ENCODE data around the gene CDK5RAP3. TPM values are rescaled to one million over a fixed set of nuclear protein-coding genes. Genes with fewer than 3 reads are reported as not detected.

Gene CDK5RAP3
- total RNA-seq, 4 donors from 2014 or later: 43.8 to 98.8 (median 63.8) TPM

- WGBS, 2 donors (ENCODE audit: low coverage in 1 of 2): 65 to 89% methylated on average over 3 to 4 of the region's 4 CpGs
- Histone ChIP-seq H3K36me3 (no peaks in the 10 kb centered on the region), H3K27me3 (peaks cover 25% of the 10 kb centered on the region), H3K4me3 (no peak overlapping the region), H3K4me1 (peaks cover 0 to 11% (median 4%) of the 10 kb centered on the region in 3 donors), H3K27ac (no peak overlapping the region), H3K9me3 (no peaks in the 10 kb centered on the region)
- TF ChIP-seq CTCF (IDR thresholded peaks at IDR 0.05) (no peak), POLR2AphosphoS5 (IDR thresholded peaks at IDR 0.05) (no peak), EP300 (IDR thresholded peaks at IDR 0.05) (no peak), POLR2A (IDR thresholded peaks at IDR 0.05) (no peak)
- ATAC-seq: no peak
Measured at GRCh38 chr17:47992216-47992615, 21.3 kb downstream of the CDK5RAP3 start.

GRCh38 chr17:47993031-47993564 lies 22.2 kb downstream of the CDK5RAP3 start:
- Histone ChIP-seq H3K27ac (no peak overlapping the region), H3K4me3 (no peak overlapping the region), H3K36me3 (no peaks in the 10 kb centered on the region), H3K4me1 (peaks cover 0 to 2% (median 0%) of the 10 kb centered on the region in 3 donors), H3K27me3 (peaks cover 34% of the 10 kb centered on the region), H3K9me3 (no peaks in the 10 kb centered on the region)
- no peak for ATAC-seq
- 74 to 85% methylated on average over 7 to 9 of the region's 9 CpGs for WGBS, 2 donors (ENCODE audit: low coverage in 1 of 2)
- TF ChIP-seq CTCF (IDR thresholded peaks at IDR 0.05) (no peak), POLR2AphosphoS5 (IDR thresholded peaks at IDR 0.05) (no peak), EP300 (IDR thresholded peaks at IDR 0.05) (no peak), POLR2A (IDR thresholded peaks at IDR 0.05) (no peak)

GRCh38 chr17:47993964-47994363 lies 23.1 kb downstream of the CDK5RAP3 start:
- Histone ChIP-seq H3K4me3 (no peak overlapping the region), H3K36me3 (no peaks in the 10 kb centered on the region), H3K27ac (no peak overlapping the region), H3K4me1 (no peaks in the 10 kb centered on the region), H3K27me3 (peaks cover 39% of the 10 kb centered on the region), H3K9me3 (no peaks in the 10 kb centered on the region)
- TF ChIP-seq POLR2A (IDR thresholded peaks at IDR 0.05): no peak
- no peak for TF ChIP-seq CTCF (IDR thresholded peaks at IDR 0.05)
- no peak for TF ChIP-seq EP300 (IDR thresholded peaks at IDR 0.05)
- no peak for TF ChIP-seq POLR2AphosphoS5 (IDR thresholded peaks at IDR 0.05)
- WGBS, 2 donors (ENCODE audit: low coverage in 1 of 2): 75 to 84% methylated on average over 1 to 3 of the region's 5 CpGs
- ATAC-seq: no peak

- Histone ChIP-seq H3K27ac (no peak overlapping the region), H3K4me3 (no peak overlapping the region), H3K9me3 (no peaks in the 10 kb centered on the region), H3K27me3 (peaks cover 39% of the 10 kb centered on the region), H3K36me3 (no peaks in the 10 kb centered on the region), H3K4me1 (no peaks in the 10 kb centered on the region)
- WGBS, 2 donors (ENCODE audit: low coverage in 1 of 2): 95% methylated on average over 3 of the region's 4 CpGs; no CpG with 5 or more reads in 1 of the 2 donors
- no peak for ATAC-seq
- TF ChIP-seq POLR2A (IDR thresholded peaks at IDR 0.05) (no peak), EP300 (IDR thresholded peaks at IDR 0.05) (no peak), POLR2AphosphoS5 (IDR thresholded peaks at IDR 0.05) (no peak), CTCF (IDR thresholded peaks at IDR 0.05) (no peak)
Measured at GRCh38 chr17:47994724-47995123, 23.8 kb downstream of the CDK5RAP3 start.

DNA sequence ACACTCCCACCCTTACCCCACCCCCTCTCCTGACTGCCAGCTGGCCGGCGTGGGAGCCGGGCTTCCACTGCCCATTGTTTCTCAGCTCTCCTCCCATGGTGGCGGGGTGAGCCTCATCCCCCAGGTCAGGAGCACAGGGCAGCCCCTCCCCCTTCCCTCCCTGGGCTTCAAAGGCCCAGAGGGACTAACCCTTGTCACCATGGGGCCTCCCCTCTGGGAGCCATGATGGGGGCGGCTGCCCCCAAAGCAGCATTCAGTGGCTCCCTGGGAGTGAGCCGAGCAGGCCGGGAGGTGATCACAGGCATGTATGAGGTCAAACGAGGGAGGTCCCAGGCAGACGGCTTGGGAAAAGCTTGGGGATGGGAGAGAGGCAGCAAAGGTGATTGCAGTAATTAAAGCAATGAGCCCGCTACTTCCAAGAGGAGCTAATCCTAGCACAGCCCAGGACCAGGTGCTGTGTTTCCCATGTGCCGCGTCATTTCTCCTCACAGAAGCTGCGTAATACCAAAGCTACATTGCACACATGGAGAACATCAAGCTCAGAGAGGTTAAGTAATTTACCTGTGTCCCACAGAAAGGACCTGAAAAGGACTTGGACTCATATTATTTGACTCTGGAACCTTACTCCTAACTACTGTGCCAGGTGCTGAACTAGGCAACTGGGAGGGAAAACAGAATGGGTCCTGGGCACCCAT lies 24.5 kb downstream of the CDK5RAP3 start:
- no peaks in the 10 kb centered on the region for H3K36me3 ChIP-seq
- H3K4me1 ChIP-seq: no peaks in the 10 kb centered on the region
- TF ChIP-seq POLR2AphosphoS5 (IDR thresholded peaks at IDR 0.05) (no peak), EP300 (IDR thresholded peaks at IDR 0.05) (no peak)
- H3K4me3 ChIP-seq: no peak overlapping the region
- no peak for ATAC-seq
- H3K9me3 ChIP-seq: no peaks in the 10 kb centered on the region
- no peak overlapping the region for H3K27ac ChIP-seq
- H3K27me3 ChIP-seq: peaks cover 39% of the 10 kb centered on the region
- 58 to 88% methylated on average over 5 to 8 of the region's 13 CpGs for WGBS, 2 donors (ENCODE audit: low coverage in 1 of 2)

Data from gastroesophageal sphincter (tissue), 4 donors.